22Rv1 (cell line): ENCODE measurements around the gene FBXL20.
"Not testable (repeated sequence)": the region's sequence is repeated elsewhere in the genome, so short reads cannot be mapped to it uniquely, and the experiment has no call there.

ENCODE experiments used
- H3K27ac ChIP-seq: fragments of 450-650 bp; 2 replicates; pipeline ENCODE4 v1.5.1; 2017
- ZFX ChIP-seq: fragments of 450-650 bp; IDR thresholded peaks from 2 replicates; pipeline ENCODE4 v1.6.1; 2017; ENCODE audit warnings: antibody characterized with exemption, borderline replicate concordance
- TF ChIP-seq, protein P1 (sequence below): fragments of 450-650 bp; IDR thresholded peaks from 2 replicates; pipeline ENCODE4 v1.5.1; 2017; ENCODE audit warnings: mild to moderate bottlenecking

Gene FBXL20

DNA sequence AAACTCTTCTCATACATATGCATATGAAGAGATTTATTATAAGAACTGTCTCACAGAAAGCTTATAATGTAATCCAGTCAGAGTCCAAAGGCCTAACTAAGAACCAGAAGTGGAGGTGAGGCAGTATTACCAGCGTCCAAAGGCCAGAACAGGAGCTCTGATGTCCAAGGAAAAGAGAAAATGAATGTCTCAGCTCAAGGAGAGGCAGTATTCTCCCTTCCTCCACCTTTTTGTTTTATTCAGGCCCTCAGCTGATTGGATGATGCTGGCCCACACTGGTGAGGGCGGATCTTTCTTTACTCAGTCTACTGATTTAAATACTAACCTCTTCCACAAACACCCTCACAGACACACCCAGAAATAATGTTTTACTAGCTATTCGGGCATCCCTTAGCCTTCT is 43.4 kb downstream of the FBXL20 start:
- TF ChIP-seq, protein P1, sequence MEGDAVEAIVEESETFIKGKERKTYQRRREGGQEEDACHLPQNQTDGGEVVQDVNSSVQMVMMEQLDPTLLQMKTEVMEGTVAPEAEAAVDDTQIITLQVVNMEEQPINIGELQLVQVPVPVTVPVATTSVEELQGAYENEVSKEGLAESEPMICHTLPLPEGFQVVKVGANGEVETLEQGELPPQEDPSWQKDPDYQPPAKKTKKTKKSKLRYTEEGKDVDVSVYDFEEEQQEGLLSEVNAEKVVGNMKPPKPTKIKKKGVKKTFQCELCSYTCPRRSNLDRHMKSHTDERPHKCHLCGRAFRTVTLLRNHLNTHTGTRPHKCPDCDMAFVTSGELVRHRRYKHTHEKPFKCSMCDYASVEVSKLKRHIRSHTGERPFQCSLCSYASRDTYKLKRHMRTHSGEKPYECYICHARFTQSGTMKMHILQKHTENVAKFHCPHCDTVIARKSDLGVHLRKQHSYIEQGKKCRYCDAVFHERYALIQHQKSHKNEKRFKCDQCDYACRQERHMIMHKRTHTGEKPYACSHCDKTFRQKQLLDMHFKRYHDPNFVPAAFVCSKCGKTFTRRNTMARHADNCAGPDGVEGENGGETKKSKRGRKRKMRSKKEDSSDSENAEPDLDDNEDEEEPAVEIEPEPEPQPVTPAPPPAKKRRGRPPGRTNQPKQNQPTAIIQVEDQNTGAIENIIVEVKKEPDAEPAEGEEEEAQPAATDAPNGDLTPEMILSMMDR = no peak
- no peak for TF ChIP-seq ZFX
- no peak overlapping the region for H3K27ac ChIP-seq

DNA sequence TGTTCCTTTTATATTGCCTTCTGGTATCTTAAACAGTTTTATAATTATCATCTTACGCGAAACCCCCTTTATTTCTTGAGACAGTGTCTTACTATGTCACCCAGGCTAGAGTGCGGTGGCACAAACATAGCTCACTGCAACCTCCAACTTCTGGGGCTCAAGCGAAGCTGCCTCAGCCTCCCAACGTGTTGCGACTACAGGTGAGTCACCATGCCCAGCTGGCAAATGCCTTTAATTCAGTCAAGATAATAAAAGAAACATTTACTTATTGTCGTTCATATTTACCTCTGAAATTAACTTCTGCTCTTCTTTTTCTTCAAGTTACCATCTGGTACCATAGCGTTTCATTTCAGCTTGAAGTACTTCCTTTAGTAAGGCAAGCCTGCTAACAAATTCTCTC is 43.9 kb downstream of the FBXL20 start:
- no peak overlapping the region for H3K27ac ChIP-seq
- no peak for TF ChIP-seq ZFX
- TF ChIP-seq, protein P1 = no peak

DNA sequence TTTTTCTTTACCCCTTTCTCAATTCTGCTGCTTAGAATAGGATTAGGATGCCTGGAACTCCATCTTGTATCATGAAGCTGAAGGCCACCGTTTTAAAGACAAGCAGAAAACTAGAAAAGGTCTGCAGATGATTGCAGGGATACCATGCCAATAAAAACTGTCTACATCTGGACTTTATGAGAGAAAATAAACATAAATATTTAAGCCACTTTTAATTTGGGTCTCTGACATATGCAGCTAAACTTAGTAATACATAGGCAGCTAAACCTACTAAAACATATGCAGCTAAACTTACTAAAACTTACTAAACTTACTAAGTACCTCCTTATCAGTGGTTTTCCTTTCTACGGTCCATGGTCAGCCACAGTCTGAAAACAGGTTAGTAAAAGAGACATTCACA is 48.4 kb downstream of the FBXL20 start:
- TF ChIP-seq, protein P1 = no peak
- TF ChIP-seq ZFX = no peak
- H3K27ac ChIP-seq = no peak overlapping the region

DNA sequence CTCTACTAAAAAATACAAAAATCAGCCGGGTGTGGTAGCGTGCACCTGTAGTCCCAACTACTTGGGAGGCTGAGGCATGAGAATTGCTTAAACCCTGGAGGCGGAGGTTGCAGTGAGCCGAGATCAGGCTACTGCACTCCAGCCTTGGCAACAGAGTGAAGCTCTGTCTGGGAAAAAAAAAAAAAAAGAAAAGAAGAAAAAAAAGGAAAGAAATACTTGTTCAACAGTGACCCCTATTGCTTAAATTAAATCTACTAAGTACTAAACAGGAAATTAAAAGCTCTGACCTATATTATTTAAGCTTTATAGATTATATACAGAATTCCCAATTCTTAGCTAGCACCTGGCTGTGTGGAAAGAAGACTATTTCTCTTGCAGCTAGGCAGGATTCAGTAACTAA is 48.9 kb downstream of the FBXL20 start:
- H3K27ac ChIP-seq = no peak overlapping the region
- TF ChIP-seq, protein P1 = no peak
- TF ChIP-seq ZFX = no peak

DNA sequence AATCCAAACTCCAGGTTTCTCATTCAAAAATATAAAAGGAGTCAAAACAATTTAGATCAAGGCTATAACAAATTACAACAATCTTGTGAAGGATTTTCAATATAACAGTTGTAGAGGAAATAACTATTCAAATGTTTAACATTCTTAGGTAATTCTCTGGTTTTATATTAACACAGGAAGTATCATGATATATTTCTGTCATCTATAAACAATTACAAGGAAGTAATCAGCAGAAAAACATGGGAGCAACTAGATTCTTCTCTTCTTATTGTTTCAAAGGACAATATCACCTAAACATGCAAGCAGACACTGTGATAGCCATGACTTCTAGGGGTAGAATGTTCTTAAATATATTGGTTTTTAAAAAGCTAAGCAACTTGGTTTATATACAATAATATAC is 49.9 kb downstream of the FBXL20 start:
- no peak for TF ChIP-seq ZFX
- TF ChIP-seq, protein P1 = no peak
- no peak overlapping the region for H3K27ac ChIP-seq

DNA sequence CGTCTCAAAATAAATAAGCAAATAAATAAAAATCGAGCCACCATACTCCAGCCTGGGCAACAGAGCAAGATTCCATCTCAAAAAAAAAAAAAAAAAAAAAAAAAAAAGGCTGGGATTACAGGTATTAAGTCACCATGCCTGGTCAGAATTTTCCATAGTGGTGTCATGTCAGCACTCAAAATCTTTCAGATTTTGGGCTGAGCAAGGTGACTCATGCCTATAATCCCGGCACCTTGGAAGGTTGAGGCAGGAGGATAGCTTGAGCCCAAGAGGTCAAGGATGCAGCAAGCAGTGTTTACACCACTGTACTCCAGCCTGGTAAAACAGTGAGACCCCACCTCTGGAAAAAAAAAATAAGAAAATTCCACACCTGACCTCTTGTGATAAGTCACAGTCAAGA is 52.2 kb downstream of the FBXL20 start:
- no peak overlapping the region for H3K27ac ChIP-seq
- no peak for TF ChIP-seq ZFX
- TF ChIP-seq, protein P1 = no peak

DNA sequence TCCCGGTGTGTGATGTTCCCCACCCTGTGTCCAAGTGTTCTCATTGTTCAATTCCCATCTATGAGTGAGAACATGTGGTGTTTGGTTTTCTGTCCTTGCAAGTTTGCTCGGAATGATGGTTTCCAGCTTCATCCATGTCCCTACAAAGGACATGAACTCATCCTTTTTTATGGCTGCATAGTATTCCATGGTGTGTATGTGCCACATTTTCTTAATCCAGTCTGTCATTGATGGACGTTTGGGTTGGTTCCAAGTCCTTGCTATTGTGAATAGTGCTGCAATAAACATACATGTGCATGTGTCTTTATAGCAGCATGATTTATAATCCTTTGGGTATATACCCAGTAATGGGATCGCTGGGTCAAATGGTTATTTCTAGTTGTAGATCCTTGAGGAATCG is 54.6 kb downstream of the FBXL20 start:
- not testable (repeated sequence) for H3K27ac ChIP-seq

DNA sequence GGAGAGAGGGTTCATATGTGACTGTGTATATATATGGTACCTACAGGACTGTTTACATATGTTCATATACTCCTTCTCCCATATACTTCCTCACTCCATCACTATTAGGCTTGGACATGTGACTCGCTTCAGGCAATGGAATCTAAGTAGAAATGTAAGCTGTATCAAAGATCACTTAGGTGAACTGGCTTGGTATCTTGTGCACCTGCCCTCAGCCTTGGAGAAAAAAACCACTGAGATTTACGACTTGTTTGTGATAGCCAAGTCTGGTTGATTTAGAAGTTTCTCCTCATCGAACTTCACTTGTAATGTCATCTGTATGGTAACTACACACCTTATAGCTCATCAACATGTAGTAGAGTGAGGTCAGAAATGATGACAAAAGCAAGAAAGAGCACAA is 59.9 kb downstream of the FBXL20 start:
- no peak for TF ChIP-seq ZFX
- TF ChIP-seq, protein P1 = no peak
- no peak overlapping the region for H3K27ac ChIP-seq
